Hippocampal formation (tissue), 2 donors: ENCODE results near the gene EPHB1.

Experiments
- DNase-seq, 2 donors: peaks; one replicate each; lab custom pipeline; 2025; lab: John Stamatoyannopoulos, UW

Gene EPHB1

GRCh38 chr3:134807189-134807588 is 12.1 kb downstream of the EPHB1 start:
- DNase-seq = no peak

- no peak for DNase-seq
Measured at GRCh38 chr3:134808835-134809234, 13.8 kb downstream of the EPHB1 start.

GRCh38 chr3:134809427-134810051 is 14.5 kb downstream of the EPHB1 start:
- no peak for DNase-seq

GRCh38 chr3:134810052-134810435 is 15.0 kb downstream of the EPHB1 start:
- DNase-seq = no peak

- DNase-seq = no peak
Measured at GRCh38 chr3:134810850-134811249, 15.8 kb downstream of the EPHB1 start.

- no peak for DNase-seq
Measured at GRCh38 chr3:134813618-134814017, 18.6 kb downstream of the EPHB1 start.

GRCh38 chr3:134815519-134815918 is 20.5 kb downstream of the EPHB1 start:
- DNase-seq = no peak

- DNase-seq = no peak
Measured at GRCh38 chr3:134816623-134817022, 21.6 kb downstream of the EPHB1 start.

GRCh38 chr3:134817297-134817696 is 22.2 kb downstream of the EPHB1 start:
- DNase-seq = no peak

- no peak for DNase-seq
Measured at GRCh38 chr3:134820994-134821393, 25.9 kb downstream of the EPHB1 start.

- DNase-seq = no peak
Measured at GRCh38 chr3:134822090-134822489, 27.0 kb downstream of the EPHB1 start.

- DNase-seq = no peak
Measured at GRCh38 chr3:134823679-134824078, 28.6 kb downstream of the EPHB1 start.

GRCh38 chr3:134824791-134825190 is 29.7 kb downstream of the EPHB1 start:
- DNase-seq = no peak

GRCh38 chr3:134827213-134827612 is 32.2 kb downstream of the EPHB1 start:
- no peak for DNase-seq

- DNase-seq = no peak
Measured at GRCh38 chr3:134829721-134830120, 34.7 kb downstream of the EPHB1 start.

- no peak for DNase-seq
Measured at GRCh38 chr3:134832585-134832984, 37.5 kb downstream of the EPHB1 start.

GRCh38 chr3:134833453-134834163 is 38.5 kb downstream of the EPHB1 start:
- DNase-seq = no peak

- DNase-seq = no peak
Measured at GRCh38 chr3:134836921-134837320, 41.9 kb downstream of the EPHB1 start.

GRCh38 chr3:134838599-134838998 is 43.5 kb downstream of the EPHB1 start:
- no peak for DNase-seq

GRCh38 chr3:134839422-134839821 is 44.4 kb downstream of the EPHB1 start:
- no peak for DNase-seq

GRCh38 chr3:134839990-134840389 is 44.9 kb downstream of the EPHB1 start:
- peak in 1 of 2 donors; percentile 23 for DNase-seq

GRCh38 chr3:134840459-134840858 is 45.4 kb downstream of the EPHB1 start:
- DNase-seq = no peak

- no peak for DNase-seq
Measured at GRCh38 chr3:134846084-134846483, 51.0 kb downstream of the EPHB1 start.

- DNase-seq = no peak
Measured at GRCh38 chr3:134846911-134847317, 51.9 kb downstream of the EPHB1 start.
